ENCODE results near the gene DMD.

The DMD gene

DNA sequence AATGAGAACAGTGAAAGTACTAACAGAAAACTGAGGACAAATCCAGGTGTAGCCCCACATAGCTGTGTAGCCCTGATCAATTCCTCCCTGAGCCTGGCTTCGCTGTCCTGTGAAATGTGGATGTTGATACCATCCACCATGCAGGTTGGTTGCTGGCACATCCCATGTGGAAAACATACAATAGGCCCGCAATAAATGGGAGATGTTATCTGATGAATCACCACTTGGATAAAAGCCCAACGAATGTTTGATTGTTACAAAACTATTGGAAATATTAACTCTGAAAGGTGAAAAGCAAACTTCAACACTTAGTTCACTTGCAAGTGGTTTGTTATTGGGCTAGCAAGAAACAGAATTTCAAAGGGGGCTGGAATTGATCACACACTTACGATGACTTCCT, 1953.2 kb downstream of the DMD start:
- no peak overlapping the region for H3K14ac ChIP-seq (ENCODE audit: low read length)
- H3K4me2 ChIP-seq (ENCODE audit: low read length) = no peak overlapping the region
- H3K4me1 ChIP-seq (ENCODE audit: control insufficient read depth in 1 of 2, insufficient read depth in 2 of 2, low read length in 2 of 2) = no peaks in the 10 kb centered on the region
- H3K27ac ChIP-seq (ENCODE audit: low read depth, low read length) = no peak overlapping the region
- no peaks in the 10 kb centered on the region for H3K9me3 ChIP-seq (ENCODE audit: insufficient read depth, low read depth, low read length)
- H3K9ac ChIP-seq (ENCODE audit: low read length) = no peak overlapping the region
- H3K36me3 ChIP-seq (ENCODE audit: control insufficient read depth in 1 of 2, insufficient read depth in 2 of 2, low read length in 2 of 2) = no peaks in the 10 kb centered on the region
- no peak overlapping the region for H2AFZ ChIP-seq (ENCODE audit: insufficient read depth, low read length, poor library complexity)
- H3K27me3 ChIP-seq (ENCODE audit: insufficient read depth, low read length) = no peaks in the 10 kb centered on the region
- no CpG with 5 or more reads among the region's 4 CpGs for WGBS (ENCODE audit: extremely low coverage, insufficient coverage, insufficient read length)
- H4K91ac ChIP-seq (ENCODE audit: low read depth, low read length) = no peak overlapping the region
- H3K23ac ChIP-seq (ENCODE audit: low read length) = no peak overlapping the region
- H3K79me2 ChIP-seq (ENCODE audit: control insufficient read depth, insufficient read depth, low read length, poor library complexity) = no peaks in the 10 kb centered on the region
- no peak for DNase-seq
- no peak overlapping the region for H2BK120ac ChIP-seq (ENCODE audit: insufficient read depth, low read length, poor library complexity)
- no peaks in the 10 kb centered on the region for H3K79me1 ChIP-seq (ENCODE audit: low read length)
- H4K12ac ChIP-seq (ENCODE audit: low read depth, low read length) = no peak overlapping the region
- no peak overlapping the region for H3K18ac ChIP-seq (ENCODE audit: low read length)
- no peak overlapping the region for H2BK12ac ChIP-seq (ENCODE audit: low read length)
- H2AK5ac ChIP-seq (ENCODE audit: low read length) = no peak overlapping the region
- H2BK5ac ChIP-seq (ENCODE audit: low read depth, low read length, poor library complexity) = no peak overlapping the region
- no peak overlapping the region for H3K4me3 ChIP-seq (ENCODE audit: low read depth, low read length)
- H4K8ac ChIP-seq (ENCODE audit: low read depth, low read length) = no peak overlapping the region
- no peak overlapping the region for H3K4ac ChIP-seq (ENCODE audit: low read depth, low read length)

DNA sequence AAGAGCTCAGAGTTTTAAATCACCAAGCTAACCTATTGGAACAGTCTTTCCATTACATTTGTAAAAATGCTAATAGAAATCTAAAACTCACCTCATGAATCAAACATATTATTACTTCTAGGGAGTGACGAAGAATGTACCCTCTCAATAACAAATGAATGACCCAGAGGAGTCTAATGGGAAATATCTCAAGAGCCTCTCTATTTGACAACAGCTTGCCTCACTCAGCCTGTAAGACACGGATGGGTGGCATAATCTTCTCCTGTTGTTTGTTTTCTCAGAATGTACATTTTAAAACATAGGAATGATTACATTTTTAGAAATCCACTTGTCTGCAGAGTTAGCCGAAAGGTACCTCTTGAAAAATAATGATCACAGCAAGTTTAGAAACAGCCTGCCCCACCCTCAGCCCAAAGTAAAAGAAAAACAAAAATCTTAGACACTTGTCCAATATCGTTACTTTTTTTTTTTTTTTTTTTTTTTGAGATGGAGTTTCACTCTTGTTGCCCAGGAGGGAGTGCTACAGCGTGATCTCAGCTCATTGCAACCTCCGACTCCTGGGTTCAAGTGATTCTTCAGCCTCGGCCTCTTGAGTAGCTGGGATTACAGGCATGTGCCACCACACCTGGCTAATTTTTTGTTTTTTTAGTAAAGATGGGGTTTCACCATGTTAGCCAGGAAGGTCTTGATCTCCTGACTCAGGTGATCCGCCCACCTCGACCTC, 1955.9 kb downstream of the DMD start:
- Histone ChIP-seq H2AFZ (ENCODE audit: insufficient read depth, low read length, poor library complexity) (no peak overlapping the region), H3K4me3 (ENCODE audit: low read depth, low read length) (no peak overlapping the region), H2BK12ac (ENCODE audit: low read length) (no peak overlapping the region), H2BK5ac (ENCODE audit: low read depth, low read length, poor library complexity) (no peak overlapping the region), H3K18ac (ENCODE audit: low read length) (no peak overlapping the region), H4K91ac (ENCODE audit: low read depth, low read length) (no peak overlapping the region), H4K8ac (ENCODE audit: low read depth, low read length) (no peak overlapping the region), H3K27ac (ENCODE audit: low read depth, low read length) (no peak overlapping the region), H3K23ac (ENCODE audit: low read length) (no peak overlapping the region), H3K79me2 (ENCODE audit: control insufficient read depth, insufficient read depth, low read length, poor library complexity) (no peaks in the 10 kb centered on the region), H3K9ac (ENCODE audit: low read length) (no peak overlapping the region), H3K4ac (ENCODE audit: low read depth, low read length) (no peak overlapping the region), H3K27me3 (ENCODE audit: insufficient read depth, low read length) (no peaks in the 10 kb centered on the region), H3K14ac (ENCODE audit: low read length) (no peak overlapping the region), H4K12ac (ENCODE audit: low read depth, low read length) (no peak overlapping the region), H3K9me3 (ENCODE audit: insufficient read depth, low read depth, low read length) (no peaks in the 10 kb centered on the region), H2BK120ac (ENCODE audit: insufficient read depth, low read length, poor library complexity) (no peak overlapping the region), H2AK5ac (ENCODE audit: low read length) (no peak overlapping the region), H3K79me1 (ENCODE audit: low read length) (no peaks in the 10 kb centered on the region), H3K4me1 (ENCODE audit: control insufficient read depth in 1 of 2, insufficient read depth in 2 of 2, low read length in 2 of 2) (no peaks in the 10 kb centered on the region), H3K36me3 (ENCODE audit: control insufficient read depth in 1 of 2, insufficient read depth in 2 of 2, low read length in 2 of 2) (no peaks in the 10 kb centered on the region), H3K4me2 (ENCODE audit: low read length) (no peak overlapping the region)
- no CpG with 5 or more reads among the region's 9 CpGs for WGBS (ENCODE audit: extremely low coverage, insufficient coverage, insufficient read length)
- no peak for DNase-seq

DNA sequence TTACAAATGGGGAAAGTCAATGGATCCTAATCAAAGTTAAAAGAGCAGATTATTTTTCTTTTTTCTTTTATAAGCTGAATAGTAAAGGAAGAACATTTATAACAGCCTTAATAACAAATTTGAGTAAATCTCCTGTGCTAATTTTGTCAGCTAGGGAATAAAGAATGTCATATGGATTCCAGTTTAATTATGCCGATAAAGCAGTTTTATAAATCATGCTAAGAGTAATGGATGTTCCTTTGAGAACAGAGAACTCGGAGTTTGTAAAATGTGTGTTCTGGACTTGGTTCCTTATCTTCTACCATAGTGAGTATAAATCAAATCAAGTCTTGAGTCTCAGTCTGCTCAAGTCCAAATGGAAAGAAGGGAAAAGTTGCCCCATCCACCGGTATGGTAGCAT, 1959.2 kb downstream of the DMD start:
- WGBS (ENCODE audit: extremely low coverage, insufficient coverage, insufficient read length) = no CpG with 5 or more reads among the region's 3 CpGs
- H4K91ac ChIP-seq (ENCODE audit: low read depth, low read length) = no peak overlapping the region

DNA sequence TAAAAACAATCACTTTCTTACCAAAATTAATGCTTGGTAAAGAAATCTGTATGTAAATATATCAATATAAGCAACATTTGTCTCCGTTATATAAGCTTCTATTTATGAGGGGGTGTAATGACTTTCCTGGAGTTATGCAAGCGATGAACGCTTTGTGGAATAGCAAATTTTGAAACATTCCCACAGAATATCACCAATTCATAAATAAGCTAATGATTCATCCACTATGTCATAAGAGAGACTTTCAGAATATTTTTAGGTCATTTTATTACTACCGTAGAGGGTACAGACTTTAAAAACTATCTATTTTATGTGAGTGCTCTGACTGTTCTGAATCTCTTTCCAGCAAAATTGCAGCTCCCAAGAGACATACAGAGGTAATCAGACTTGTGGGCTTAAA, 1960.0 kb downstream of the DMD start:
- no peaks in the 10 kb centered on the region for H3K79me1 ChIP-seq (ENCODE audit: low read length)
- no peak for DNase-seq
- no peak overlapping the region for H3K27ac ChIP-seq (ENCODE audit: low read depth, low read length)
- H3K79me2 ChIP-seq (ENCODE audit: control insufficient read depth, insufficient read depth, low read length, poor library complexity) = no peaks in the 10 kb centered on the region
- H2AK5ac ChIP-seq (ENCODE audit: low read length) = no peak overlapping the region
- H2AFZ ChIP-seq (ENCODE audit: insufficient read depth, low read length, poor library complexity) = no peak overlapping the region
- H3K27me3 ChIP-seq (ENCODE audit: insufficient read depth, low read length) = no peaks in the 10 kb centered on the region
- no peak overlapping the region for H3K14ac ChIP-seq (ENCODE audit: low read length)
- no peak overlapping the region for H4K91ac ChIP-seq (ENCODE audit: low read depth, low read length)
- H3K18ac ChIP-seq (ENCODE audit: low read length) = no peak overlapping the region
- no peak overlapping the region for H2BK5ac ChIP-seq (ENCODE audit: low read depth, low read length, poor library complexity)
- H3K4me1 ChIP-seq (ENCODE audit: control insufficient read depth in 1 of 2, insufficient read depth in 2 of 2, low read length in 2 of 2) = no peaks in the 10 kb centered on the region
- no peak overlapping the region for H3K23ac ChIP-seq (ENCODE audit: low read length)
- no peaks in the 10 kb centered on the region for H3K36me3 ChIP-seq (ENCODE audit: control insufficient read depth in 1 of 2, insufficient read depth in 2 of 2, low read length in 2 of 2)
- H2BK120ac ChIP-seq (ENCODE audit: insufficient read depth, low read length, poor library complexity) = no peak overlapping the region
- H3K4me2 ChIP-seq (ENCODE audit: low read length) = no peak overlapping the region
- H3K9me3 ChIP-seq (ENCODE audit: insufficient read depth, low read depth, low read length) = no peaks in the 10 kb centered on the region
- no peak overlapping the region for H2BK12ac ChIP-seq (ENCODE audit: low read length)
- no peak overlapping the region for H3K4me3 ChIP-seq (ENCODE audit: low read depth, low read length)
- WGBS (ENCODE audit: extremely low coverage, insufficient coverage, insufficient read length) = no CpG with 5 or more reads among the region's 4 CpGs
- no peak overlapping the region for H3K4ac ChIP-seq (ENCODE audit: low read depth, low read length)
- H3K9ac ChIP-seq (ENCODE audit: low read length) = no peak overlapping the region
- H4K12ac ChIP-seq (ENCODE audit: low read depth, low read length) = no peak overlapping the region
- no peak overlapping the region for H4K8ac ChIP-seq (ENCODE audit: low read depth, low read length)

More for the DNA sequence above, 1959.2 kb downstream of the DMD start:
- no peak overlapping the region for H2AK5ac ChIP-seq (ENCODE audit: low read length)
- H3K18ac ChIP-seq (ENCODE audit: low read length) = no peak overlapping the region
- H3K36me3 ChIP-seq (ENCODE audit: control insufficient read depth in 1 of 2, insufficient read depth in 2 of 2, low read length in 2 of 2) = no peaks in the 10 kb centered on the region
- H3K4me1 ChIP-seq (ENCODE audit: control insufficient read depth in 1 of 2, insufficient read depth in 2 of 2, low read length in 2 of 2) = no peaks in the 10 kb centered on the region
- H3K4me2 ChIP-seq (ENCODE audit: low read length) = no peak overlapping the region
- H3K79me2 ChIP-seq (ENCODE audit: control insufficient read depth, insufficient read depth, low read length, poor library complexity) = no peaks in the 10 kb centered on the region
- H3K27ac ChIP-seq (ENCODE audit: low read depth, low read length) = no peak overlapping the region
- no peak overlapping the region for H3K4me3 ChIP-seq (ENCODE audit: low read depth, low read length)
- no peak overlapping the region for H3K23ac ChIP-seq (ENCODE audit: low read length)
- H3K14ac ChIP-seq (ENCODE audit: low read length) = no peak overlapping the region
- H3K79me1 ChIP-seq (ENCODE audit: low read length) = no peaks in the 10 kb centered on the region
- no peak overlapping the region for H3K9ac ChIP-seq (ENCODE audit: low read length)
- no peak overlapping the region for H3K4ac ChIP-seq (ENCODE audit: low read depth, low read length)
- no peaks in the 10 kb centered on the region for H3K9me3 ChIP-seq (ENCODE audit: insufficient read depth, low read depth, low read length)
- no peak overlapping the region for H2BK12ac ChIP-seq (ENCODE audit: low read length)
- no peak overlapping the region for H2BK120ac ChIP-seq (ENCODE audit: insufficient read depth, low read length, poor library complexity)
- no peaks in the 10 kb centered on the region for H3K27me3 ChIP-seq (ENCODE audit: insufficient read depth, low read length)
- no peak for DNase-seq
- H4K8ac ChIP-seq (ENCODE audit: low read depth, low read length) = no peak overlapping the region
- no peak overlapping the region for H2BK5ac ChIP-seq (ENCODE audit: low read depth, low read length, poor library complexity)
- H4K12ac ChIP-seq (ENCODE audit: low read depth, low read length) = no peak overlapping the region
- H2AFZ ChIP-seq (ENCODE audit: insufficient read depth, low read length, poor library complexity) = no peak overlapping the region

Data from trophoblast cell (in vitro differentiated cells and primary cell).